Esophagus muscularis mucosa (tissue), 4 donors: ENCODE results near the gene ZFR.

Experiments
- CTCF ChIP-seq, 3 experiments: fragments of 200-600 bp in 2 of 3; fragments of 450-650 bp in 1 of 3; sonication (generic) in 2 of 3; IDR thresholded peaks; one replicate each; pipeline ENCODE4 v1.5.1; 2017 to 2019; ENCODE audit warnings: antibody characterized with exemption in 3 of 3, mild to moderate bottlenecking in 2 of 3, moderate library complexity in 1 of 3
- EP300 ChIP-seq: sonication (generic); formaldehyde crosslinking; IDR thresholded peaks from one replicate; pipeline ENCODE4 v1.6.1; 2017; ENCODE audit warnings: antibody characterized with exemption
- POLR2A ChIP-seq: fragments of 450-650 bp; IDR thresholded peaks from one replicate; pipeline ENCODE4 v1.6.1; 2017; ENCODE audit warnings: antibody characterized with exemption, moderate library complexity, mild to moderate bottlenecking, low read depth

- TF ChIP-seq EP300 (no peak), POLR2A (no peak), CTCF (IDR thresholded peaks at IDR 0.05) (no peak)
Observed at GRCh38 chr5:32394981-32395380, 49.6 kb downstream of the ZFR start.
